Measurements from ENCODE around the gene EML5. TPM values are rescaled to one million over a fixed set of nuclear protein-coding genes. Genes with fewer than 3 reads are reported as not detected.

EML5 gene
- total and polyA plus RNA-seq, 2 of the 13 experiments (the other 11 are each of a cell fraction or from before 2014, with no cell fraction given) = 0.11 TPM; not detected in 1

- TF ChIP-seq, protein P1, sequence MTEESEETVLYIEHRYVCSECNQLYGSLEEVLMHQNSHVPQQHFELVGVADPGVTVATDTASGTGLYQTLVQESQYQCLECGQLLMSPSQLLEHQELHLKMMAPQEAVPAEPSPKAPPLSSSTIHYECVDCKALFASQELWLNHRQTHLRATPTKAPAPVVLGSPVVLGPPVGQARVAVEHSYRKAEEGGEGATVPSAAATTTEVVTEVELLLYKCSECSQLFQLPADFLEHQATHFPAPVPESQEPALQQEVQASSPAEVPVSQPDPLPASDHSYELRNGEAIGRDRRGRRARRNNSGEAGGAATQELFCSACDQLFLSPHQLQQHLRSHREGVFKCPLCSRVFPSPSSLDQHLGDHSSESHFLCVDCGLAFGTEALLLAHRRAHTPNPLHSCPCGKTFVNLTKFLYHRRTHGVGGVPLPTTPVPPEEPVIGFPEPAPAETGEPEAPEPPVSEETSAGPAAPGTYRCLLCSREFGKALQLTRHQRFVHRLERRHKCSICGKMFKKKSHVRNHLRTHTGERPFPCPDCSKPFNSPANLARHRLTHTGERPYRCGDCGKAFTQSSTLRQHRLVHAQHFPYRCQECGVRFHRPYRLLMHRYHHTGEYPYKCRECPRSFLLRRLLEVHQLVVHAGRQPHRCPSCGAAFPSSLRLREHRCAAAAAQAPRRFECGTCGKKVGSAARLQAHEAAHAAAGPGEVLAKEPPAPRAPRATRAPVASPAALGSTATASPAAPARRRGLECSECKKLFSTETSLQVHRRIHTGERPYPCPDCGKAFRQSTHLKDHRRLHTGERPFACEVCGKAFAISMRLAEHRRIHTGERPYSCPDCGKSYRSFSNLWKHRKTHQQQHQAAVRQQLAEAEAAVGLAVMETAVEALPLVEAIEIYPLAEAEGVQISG (CRISPR knock-in tag; IDR thresholded peaks at IDR 0.05) = no peak
- TF ChIP-seq SMYD3 (CRISPR knock-in tag; IDR thresholded peaks at IDR 0.05) = no peak
- no peak for TF ChIP-seq ZBTB21 (CRISPR knock-in tag; IDR thresholded peaks at IDR 0.05)
- TF ChIP-seq PCBP1 (IDR thresholded peaks at IDR 0.05; ENCODE audit: borderline replicate concordance, low read depth, low read length) = no peak
- H2AFZ ChIP-seq (ENCODE audit: low read length) = no peak overlapping the region
- 39% methylated on average over 3 of the region's 3 CpGs for WGBS (ENCODE audit: low lambda C conversion rate)
- H3K4me2 ChIP-seq (ENCODE audit: low read depth, low read length) = no peak overlapping the region
- no peak overlapping the region for H3K9ac ChIP-seq (ENCODE audit: insufficient read depth, low read depth, low read length)
- ChIA-PET POLR2A (no interaction called here), CTCF (ENCODE audit: low intra/inter-chr PET ratio, low total read pairs) (no interaction called here)
- H3K4me1 ChIP-seq (ENCODE audit: insufficient read depth, low read length) = no peaks in the 10 kb centered on the region
- intact Hi-C loops (cut with micrococcal nuclease; ENCODE audit: unreplicated experiment) = no loop called here
- no peak for DNase-seq (ENCODE audit: low spot score)
- no peaks in the 10 kb centered on the region for H4K20me1 ChIP-seq (ENCODE audit: insufficient read depth, low read length)
- H3K9me3 ChIP-seq (ENCODE audit: low read length) = no peaks in the 10 kb centered on the region
- FAIRE-seq = no peak
- no peaks in the 10 kb centered on the region for H3K36me3 ChIP-seq (replicated peaks in 1 of 2; ENCODE audit: control insufficient read depth in 1 of 2, insufficient read depth in 2 of 2, low read length in 2 of 2)
- in situ Hi-C loops (cut with HindIII; ENCODE audit: extremely low pct_ligation_motif_present, low pct_unique_long_range_greater_than_20kb) = no loop called here
- BruUV-seq (replicated peaks) = no TSS peak
- H3K27ac ChIP-seq (ENCODE audit: extremely low read length, insufficient read depth, low read length) = no peak overlapping the region
- no peaks in the 10 kb centered on the region for H3K27me3 ChIP-seq (ENCODE audit: control insufficient read depth in 1 of 2, insufficient read depth in 2 of 2, low read length in 2 of 2)
- no peak for ATAC-seq
- no peaks in the 10 kb centered on the region for H3K79me2 ChIP-seq (ENCODE audit: insufficient read depth, low read length)
- H3K4me3 ChIP-seq (replicated peaks in 1 of 3; ENCODE audit: insufficient read depth in 1 of 3, low read depth in 2 of 3, low read length in 3 of 3) = no peak overlapping the region
Measured at GRCh38 chr14:88631091-88631490, 161.7 kb downstream of the EML5 start.

- intact Hi-C loops (cut with micrococcal nuclease; ENCODE audit: unreplicated experiment) (no loop called here), in situ Hi-C loops (cut with HindIII; ENCODE audit: extremely low pct_ligation_motif_present, low pct_unique_long_range_greater_than_20kb) (no loop called here)
- ChIA-PET CTCF (ENCODE audit: low intra/inter-chr PET ratio, low total read pairs) (no interaction called here), POLR2A (no interaction called here)
- no peak for ATAC-seq
- Histone ChIP-seq H3K27ac (ENCODE audit: extremely low read length, insufficient read depth, low read length) (no peak overlapping the region), H3K4me1 (ENCODE audit: insufficient read depth, low read length) (no peaks in the 10 kb centered on the region), H3K9ac (ENCODE audit: insufficient read depth, low read depth, low read length) (no peak overlapping the region), H4K20me1 (ENCODE audit: insufficient read depth, low read length) (no peaks in the 10 kb centered on the region), H3K4me2 (ENCODE audit: low read depth, low read length) (no peak overlapping the region), H3K9me3 (ENCODE audit: low read length) (no peaks in the 10 kb centered on the region), H3K36me3 (replicated peaks in 1 of 2; ENCODE audit: control insufficient read depth in 1 of 2, insufficient read depth in 2 of 2, low read length in 2 of 2) (no peaks in the 10 kb centered on the region), H2AFZ (ENCODE audit: low read length) (no peak overlapping the region), H3K4me3 (replicated peaks in 1 of 3; ENCODE audit: insufficient read depth in 1 of 3, low read depth in 2 of 3, low read length in 3 of 3) (no peak overlapping the region), H3K79me2 (ENCODE audit: insufficient read depth, low read length) (no peaks in the 10 kb centered on the region), H3K27me3 (ENCODE audit: control insufficient read depth in 1 of 2, insufficient read depth in 2 of 2, low read length in 2 of 2) (no peaks in the 10 kb centered on the region)
- TF ChIP-seq RFXAP (CRISPR knock-in tag; IDR thresholded peaks at IDR 0.05; ENCODE audit: borderline replicate concordance) (no peak), NFRKB (IDR thresholded peaks at IDR 0.05) (no peak), ZNF572 (CRISPR knock-in tag; IDR thresholded peaks at IDR 0.05) (no peak)
- TF ChIP-seq, protein P2, sequence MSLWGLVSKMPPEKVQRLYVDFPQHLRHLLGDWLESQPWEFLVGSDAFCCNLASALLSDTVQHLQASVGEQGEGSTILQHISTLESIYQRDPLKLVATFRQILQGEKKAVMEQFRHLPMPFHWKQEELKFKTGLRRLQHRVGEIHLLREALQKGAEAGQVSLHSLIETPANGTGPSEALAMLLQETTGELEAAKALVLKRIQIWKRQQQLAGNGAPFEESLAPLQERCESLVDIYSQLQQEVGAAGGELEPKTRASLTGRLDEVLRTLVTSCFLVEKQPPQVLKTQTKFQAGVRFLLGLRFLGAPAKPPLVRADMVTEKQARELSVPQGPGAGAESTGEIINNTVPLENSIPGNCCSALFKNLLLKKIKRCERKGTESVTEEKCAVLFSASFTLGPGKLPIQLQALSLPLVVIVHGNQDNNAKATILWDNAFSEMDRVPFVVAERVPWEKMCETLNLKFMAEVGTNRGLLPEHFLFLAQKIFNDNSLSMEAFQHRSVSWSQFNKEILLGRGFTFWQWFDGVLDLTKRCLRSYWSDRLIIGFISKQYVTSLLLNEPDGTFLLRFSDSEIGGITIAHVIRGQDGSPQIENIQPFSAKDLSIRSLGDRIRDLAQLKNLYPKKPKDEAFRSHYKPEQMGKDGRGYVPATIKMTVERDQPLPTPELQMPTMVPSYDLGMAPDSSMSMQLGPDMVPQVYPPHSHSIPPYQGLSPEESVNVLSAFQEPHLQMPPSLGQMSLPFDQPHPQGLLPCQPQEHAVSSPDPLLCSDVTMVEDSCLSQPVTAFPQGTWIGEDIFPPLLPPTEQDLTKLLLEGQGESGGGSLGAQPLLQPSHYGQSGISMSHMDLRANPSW (CRISPR knock-in tag; IDR thresholded peaks at IDR 0.05; ENCODE audit: borderline replicate concordance) = no peak
- no peak for FAIRE-seq
- DNase-seq (ENCODE audit: low spot score) = no peak
- WGBS (ENCODE audit: low lambda C conversion rate) = 44% methylated on average over 6 of the region's 6 CpGs
- BruUV-seq (replicated peaks) = no TSS peak
Measured at GRCh38 chr14:88630565-88630964, 162.2 kb downstream of the EML5 start.
